Dendritic cell treated with granulocyte-macrophage colony-stimulating factor and Interleukin-4, amounts not matched to agents 40 ng/mL and 50 ng/mL, for 4 days (primary cell): ENCODE data around the gene SLC2A11.

ENCODE experiments used
- H3K27ac Mint-ChIP-seq: one replicate; pipeline ENCODE4 v1.8.0; 2022; ENCODE audit warnings: mild to moderate bottlenecking, mixed read lengths
- H3K27me3 Mint-ChIP-seq: one replicate; pipeline ENCODE4 v1.8.0; 2022; ENCODE audit warnings: mild to moderate bottlenecking, mixed read lengths
- H3K36me3 Mint-ChIP-seq: one replicate; pipeline ENCODE4 v1.8.0; 2022; ENCODE audit warnings: low read depth, mixed read lengths
- H3K4me1 Mint-ChIP-seq: one replicate; pipeline ENCODE4 v1.8.0; 2022; ENCODE audit warnings: low read depth, mixed read lengths
- H3K4me3 Mint-ChIP-seq: one replicate; pipeline ENCODE4 v1.8.0; 2022; ENCODE audit warnings: mild to moderate bottlenecking, moderate library complexity, mixed read lengths
- H3K9me3 Mint-ChIP-seq: one replicate; pipeline ENCODE4 v1.8.0; 2022; ENCODE audit warnings: mixed read lengths
- intact Hi-C: fragments of 100-400 bp; cut with micrococcal nuclease; formaldehyde crosslinking; loops from one replicate; pipeline ENCODE4 v1.15.0; 2022

SLC2A11 gene

GRCh38 chr22:23836692-23837495 lies 20.8 kb upstream of the SLC2A11 start:
- intact Hi-C loops: loop anchor here (5.0 to 10.0 kb wide), 2 partner anchors 50 to 58 kb away; partner anchors contain the start of genes MIF and SMARCB1
- Mint-ChIP-seq H3K36me3 (peaks cover 57% of the 10 kb centered on the region), H3K4me1 (peaks cover 26% of the 10 kb centered on the region), H3K9me3 (no peaks in the 10 kb centered on the region), H3K4me3 (no peak overlapping the region), H3K27ac (no peak overlapping the region), H3K27me3 (peaks cover 5% of the 10 kb centered on the region)

DNA sequence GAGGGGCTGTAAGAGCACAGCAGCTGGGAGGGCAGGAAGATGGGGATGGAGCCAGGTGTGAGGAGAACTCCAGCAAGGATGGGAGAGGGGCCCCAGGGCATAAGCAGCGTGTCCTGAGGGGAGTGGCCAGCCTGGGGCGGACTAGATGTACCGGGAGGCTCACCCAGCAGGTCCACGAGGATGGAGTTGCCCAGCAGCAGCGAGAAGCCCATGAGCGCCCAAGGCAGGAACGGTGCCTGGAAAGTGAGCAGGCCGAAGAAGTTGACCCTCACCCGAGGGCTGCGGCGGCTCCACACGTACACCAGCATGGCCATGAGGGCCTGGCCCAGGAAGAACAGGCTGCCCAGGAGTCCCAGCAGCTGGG lies 20.2 kb upstream of the SLC2A11 start:
- Mint-ChIP-seq H3K36me3 (peaks cover 51% of the 10 kb centered on the region), H3K27ac (no peak overlapping the region), H3K4me1 (peaks cover 26% of the 10 kb centered on the region), H3K4me3 (no peak overlapping the region), H3K27me3 (peaks cover 5% of the 10 kb centered on the region), H3K9me3 (no peaks in the 10 kb centered on the region)
- intact Hi-C loops: loop anchor here (5.0 to 10.0 kb wide), 2 partner anchors 50 to 57 kb away; partner anchors contain the start of genes MIF and SMARCB1

GRCh38 chr22:23837911-23838680 lies 19.6 kb upstream of the SLC2A11 start:
- Mint-ChIP-seq H3K9me3 (no peaks in the 10 kb centered on the region), H3K4me3 (peak overlapping the region; percentile 89), H3K27me3 (peaks cover 5% of the 10 kb centered on the region), H3K27ac (peak overlapping the region; percentile 83), H3K4me1 (peaks cover 26% of the 10 kb centered on the region), H3K36me3 (peaks cover 45% of the 10 kb centered on the region)
- intact Hi-C loops: loop anchor here (5.0 to 10.0 kb wide), 2 partner anchors 51 to 57 kb away; partner anchors contain the start of genes MIF and SMARCB1

GRCh38 chr22:23838681-23839468 lies 18.8 kb upstream of the SLC2A11 start, which contains the start of gene DERL3:
TSS of gene DERL3 (minus strand) at chr22:23839006. CDS start at chr22:23838987, 19 bp downstream.
- Mint-ChIP-seq H3K27ac (peak within 1 kb of the TSS; percentile 83), H3K4me1 (peaks cover 26% of the 10 kb centered on the region), H3K36me3 (peaks cover 37% of the 10 kb centered on the region), H3K27me3 (peaks cover 5% of the 10 kb centered on the region), H3K4me3 (peak within 1 kb of the TSS; percentile 89), H3K9me3 (no peaks in the 10 kb centered on the region)
- intact Hi-C loops: loop anchor here (5.0 to 10.0 kb wide), 2 partner anchors 52 to 56 kb away; partner anchors contain the start of genes MIF and SMARCB1

DNA sequence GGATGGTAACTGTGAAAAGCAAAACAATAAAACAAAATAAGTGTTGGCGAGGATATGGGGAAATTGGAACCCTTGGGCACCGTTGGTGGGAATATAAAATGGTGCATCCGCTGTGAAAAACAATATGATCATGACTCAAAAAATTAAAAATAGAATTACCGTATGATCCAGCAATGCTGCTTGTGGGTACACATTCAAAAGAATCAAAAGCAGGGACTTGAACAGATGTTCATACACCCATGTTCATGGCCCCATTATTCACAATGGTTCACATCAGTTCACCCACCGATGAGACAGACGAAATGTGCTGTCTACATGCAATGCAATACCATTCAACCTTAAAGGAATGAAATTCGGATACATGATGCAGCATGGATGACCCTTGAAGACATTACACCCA lies 17.6 kb upstream of the SLC2A11 start:
- Mint-ChIP-seq H3K4me1 (peaks cover 36% of the 10 kb centered on the region), H3K4me3 (no peak overlapping the region), H3K9me3 (no peaks in the 10 kb centered on the region), H3K27me3 (peaks cover 8% of the 10 kb centered on the region), H3K27ac (no peak overlapping the region), H3K36me3 (peaks cover 26% of the 10 kb centered on the region)
- intact Hi-C loops: no loop called here

GRCh38 chr22:23841292-23841691 lies 16.4 kb upstream of the SLC2A11 start:
- peaks cover 36% of the 10 kb centered on the region for H3K4me1 Mint-ChIP-seq

GRCh38 chr22:23841736-23842445 lies 15.8 kb upstream of the SLC2A11 start:
- no peak overlapping the region for H3K4me3 Mint-ChIP-seq
- H3K4me1 Mint-ChIP-seq: peaks cover 42% of the 10 kb centered on the region
- H3K9me3 Mint-ChIP-seq: no peaks in the 10 kb centered on the region
- peaks cover 7% of the 10 kb centered on the region for H3K36me3 Mint-ChIP-seq
- intact Hi-C loops: no loop called here
- H3K27me3 Mint-ChIP-seq: peaks cover 14% of the 10 kb centered on the region
- H3K27ac Mint-ChIP-seq: no peak overlapping the region

More at GRCh38 chr22:23841292-23841691, 16.4 kb upstream of the SLC2A11 start:
- no peak overlapping the region for H3K4me3 Mint-ChIP-seq
- H3K27ac Mint-ChIP-seq: peak overlapping the region; percentile 5
- intact Hi-C loops: no loop called here
- no peaks in the 10 kb centered on the region for H3K9me3 Mint-ChIP-seq
- peaks cover 12% of the 10 kb centered on the region for H3K27me3 Mint-ChIP-seq
- peaks cover 13% of the 10 kb centered on the region for H3K36me3 Mint-ChIP-seq

- Mint-ChIP-seq H3K4me1 (peaks cover 36% of the 10 kb centered on the region), H3K27me3 (peaks cover 14% of the 10 kb centered on the region), H3K4me3 (no peak overlapping the region), H3K9me3 (no peaks in the 10 kb centered on the region), H3K36me3 (peaks cover under 1% of the 10 kb centered on the region), H3K27ac (no peak overlapping the region)
- intact Hi-C loops: no loop called here
Observed at GRCh38 chr22:23842599-23842998, 15.1 kb upstream of the SLC2A11 start.

DNA sequence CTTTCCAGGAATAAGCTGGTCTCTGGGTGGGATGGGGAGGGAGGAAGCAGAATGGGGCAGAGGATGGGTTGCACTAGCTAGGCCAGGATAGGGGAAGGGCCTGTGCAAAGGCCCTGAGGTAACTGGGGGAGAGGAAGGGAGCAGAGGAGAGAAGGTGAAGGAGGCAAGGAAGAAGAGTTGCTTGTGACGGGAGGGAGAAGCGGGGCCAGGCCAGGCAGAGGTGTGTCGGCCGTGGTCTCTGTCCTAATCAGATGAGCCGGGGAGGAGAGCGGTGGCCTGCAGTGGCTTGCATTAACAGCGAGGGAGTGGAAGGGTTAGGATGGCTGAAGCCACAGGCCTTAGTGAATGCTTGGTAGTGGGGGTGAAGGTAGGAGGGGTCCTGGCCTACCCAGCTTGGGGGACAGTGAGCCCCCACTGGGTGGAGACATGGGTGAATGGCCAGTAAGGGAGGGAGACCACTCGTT lies 12.9 kb upstream of the SLC2A11 start:
- Mint-ChIP-seq H3K27me3 (peaks cover 27% of the 10 kb centered on the region), H3K4me1 (peaks cover 26% of the 10 kb centered on the region), H3K4me3 (no peak overlapping the region), H3K36me3 (no peaks in the 10 kb centered on the region), H3K9me3 (no peaks in the 10 kb centered on the region), H3K27ac (peak overlapping the region; percentile 12)
- intact Hi-C loops: loop anchor here (5.0 kb wide), 1 partner anchor 77 kb away; the partner anchor contains the start of gene CHCHD10

- intact Hi-C loops: loop anchor here (5.0 kb wide), 1 partner anchor 78 kb away; the partner anchor contains the start of gene CHCHD10
- Mint-ChIP-seq H3K9me3 (no peaks in the 10 kb centered on the region), H3K4me3 (no peak overlapping the region), H3K27me3 (peaks cover 32% of the 10 kb centered on the region), H3K27ac (no peak overlapping the region), H3K4me1 (peaks cover 24% of the 10 kb centered on the region), H3K36me3 (no peaks in the 10 kb centered on the region)
Observed at GRCh38 chr22:23845265-23846080, 12.2 kb upstream of the SLC2A11 start.

DNA sequence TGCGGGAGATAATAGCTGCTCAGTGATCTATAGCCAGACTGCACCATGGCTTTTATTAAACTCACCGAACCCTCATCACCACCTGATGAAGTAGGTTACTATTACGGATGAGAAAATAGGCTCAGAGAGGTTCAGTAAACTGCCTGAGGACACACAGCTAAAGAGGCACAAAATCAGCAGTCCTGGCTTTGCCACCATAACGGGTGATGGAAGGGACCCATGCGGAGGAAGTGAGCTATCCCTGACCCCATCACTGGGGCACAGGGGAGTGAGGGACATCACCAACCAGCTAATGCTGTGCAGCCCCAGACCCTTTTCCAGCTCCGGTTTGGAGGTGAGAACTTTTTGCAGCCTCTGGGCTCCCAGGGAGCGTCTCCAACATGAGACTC lies 11.6 kb upstream of the SLC2A11 start:
- Mint-ChIP-seq H3K27me3 (peaks cover 32% of the 10 kb centered on the region), H3K4me3 (no peak overlapping the region), H3K9me3 (no peaks in the 10 kb centered on the region), H3K27ac (no peak overlapping the region), H3K4me1 (peaks cover 24% of the 10 kb centered on the region), H3K36me3 (no peaks in the 10 kb centered on the region)
- intact Hi-C loops: loop anchor here (5.0 kb wide), 1 partner anchor 79 kb away; the partner anchor contains the start of gene CHCHD10

- Mint-ChIP-seq H3K4me3 (no peak overlapping the region), H3K27me3 (peaks cover 31% of the 10 kb centered on the region), H3K27ac (no peak overlapping the region), H3K9me3 (no peaks in the 10 kb centered on the region), H3K4me1 (peaks cover 24% of the 10 kb centered on the region), H3K36me3 (no peaks in the 10 kb centered on the region)
- intact Hi-C loops: loop anchor here (5.0 kb wide), 1 partner anchor 80 kb away; the partner anchor contains the start of gene CHCHD10
Observed at GRCh38 chr22:23847310-23847920, 10.3 kb upstream of the SLC2A11 start.
